SK-N-SH treated with all-trans-retinoic acid at 6 μM for 48 hours (cell line): ENCODE measurements around the gene MUC5B.

Source experiments
- ATAC-seq: fragments of 200-7000 bp; cut with Tn5 transposase; 3 replicates; pipeline ENCODE4 v1.9.1; 2020; ENCODE audit warnings: mild to moderate bottlenecking, moderate library complexity
- ARNTL ChIP-seq: fragments of 450-650 bp; formaldehyde crosslinking; IDR thresholded peaks from 2 replicates; pipeline ENCODE4 v1.5.0; 2020; ENCODE audit warnings: low read depth, mild to moderate bottlenecking, moderate library complexity, borderline replicate concordance
- BACH2 ChIP-seq: fragments of 250-450 bp; sonication (Bioruptor Pico); IDR thresholded peaks from 2 replicates; pipeline ENCODE4 v1.9.0; 2021; ENCODE audit warnings: mild to moderate bottlenecking, borderline replicate concordance
- ESRRG ChIP-seq: fragments of 250-450 bp; sonication (Bioruptor Pico); IDR thresholded peaks from 2 replicates; pipeline ENCODE4 v1.6.1; 2021; ENCODE audit warnings: mild to moderate bottlenecking
- GLIS3 ChIP-seq: fragments of 250-450 bp; sonication (Bioruptor Pico); IDR thresholded peaks from 2 replicates; pipeline ENCODE4 v1.5.0; 2020; ENCODE audit warnings: mild to moderate bottlenecking, moderate library complexity
- ISL1 ChIP-seq: fragments of 250-450 bp; sonication (Bioruptor Pico); IDR thresholded peaks from 2 replicates; pipeline ENCODE4 v2.1.2; 2022; ENCODE audit warnings: mild to moderate bottlenecking, moderate library complexity
- OSR1 ChIP-seq: fragments of 250-450 bp; sonication (Bioruptor Pico); IDR thresholded peaks from 2 replicates; pipeline ENCODE4 v1.8.0; 2022; ENCODE audit warnings: moderate library complexity, mild to moderate bottlenecking, inconsistent platforms
- PATZ1 ChIP-seq: fragments of 250-450 bp; sonication (Bioruptor Pico); IDR thresholded peaks from 2 replicates; pipeline ENCODE4 v1.8.0; 2020; ENCODE audit warnings: mild to moderate bottlenecking, moderate library complexity, borderline replicate concordance
- PPARA ChIP-seq: fragments of 250-450 bp; sonication (Bioruptor Pico); IDR thresholded peaks from 2 replicates; pipeline ENCODE4 v1.5.0; 2020; ENCODE audit warnings: mild to moderate bottlenecking, borderline replicate concordance
- RARB ChIP-seq: fragments of 250-450 bp; sonication (Bioruptor Pico); IDR thresholded peaks from 2 replicates; pipeline ENCODE4 v1.8.0; 2021; ENCODE audit warnings: mild to moderate bottlenecking, moderate library complexity
- SNAI2 ChIP-seq: fragments of 250-450 bp; sonication (Bioruptor Pico); IDR thresholded peaks from 2 replicates; pipeline ENCODE4 v1.5.0; 2020; ENCODE audit warnings: mild to moderate bottlenecking, moderate library complexity
- TCF4 ChIP-seq: fragments of 250-450 bp; sonication (Bioruptor Pico); IDR thresholded peaks from 2 replicates; pipeline ENCODE4 v1.8.0; 2021; ENCODE audit warnings: mild to moderate bottlenecking, moderate library complexity, borderline replicate concordance
- TOX ChIP-seq: fragments of 250-450 bp; sonication (Bioruptor Pico); IDR thresholded peaks from 2 replicates; pipeline ENCODE4 v1.8.0; 2021; ENCODE audit warnings: mild to moderate bottlenecking, moderate library complexity, borderline replicate concordance
- TSHZ2 ChIP-seq: fragments of 250-450 bp; sonication (Bioruptor Pico); IDR thresholded peaks from 2 replicates; pipeline ENCODE4 v1.5.0; 2020; ENCODE audit warnings: mild to moderate bottlenecking, moderate library complexity
- ZC3H10 ChIP-seq: fragments of 250-450 bp; sonication (Bioruptor Pico); IDR thresholded peaks from 2 replicates; pipeline ENCODE4 v1.5.1; 2021; ENCODE audit warnings: mild to moderate bottlenecking, moderate library complexity
- ZNF565 ChIP-seq: fragments of 450-650 bp; formaldehyde crosslinking; conservative IDR thresholded peaks from 2 replicates; pipeline ENCODE4 v1.5.0; 2020; ENCODE audit warnings: low read depth, mild to moderate bottlenecking, moderate library complexity
- ZNF70 ChIP-seq: fragments of 450-650 bp; formaldehyde crosslinking; IDR thresholded peaks from 2 replicates; pipeline ENCODE4 v1.5.0; 2020; ENCODE audit warnings: mild to moderate bottlenecking, moderate library complexity
- ZNF8 ChIP-seq: fragments of 450-650 bp; formaldehyde crosslinking; IDR thresholded peaks from 2 replicates; pipeline ENCODE4 v1.5.0; 2020; ENCODE audit warnings: mild to moderate bottlenecking, moderate library complexity
- TF ChIP-seq, protein P1 (sequence below): fragments of 250-450 bp; sonication (Bioruptor Pico); IDR thresholded peaks from 2 replicates; pipeline ENCODE4 v1.8.0; 2021; ENCODE audit warnings: low read depth, mild to moderate bottlenecking, moderate library complexity, borderline replicate concordance
- TF ChIP-seq, protein P2 (sequence below): fragments of 250-450 bp; sonication (Bioruptor Pico); IDR thresholded peaks from 2 replicates; pipeline ENCODE4 v1.5.1; 2020; ENCODE audit warnings: low read depth, mild to moderate bottlenecking, moderate library complexity

Gene MUC5B

DNA sequence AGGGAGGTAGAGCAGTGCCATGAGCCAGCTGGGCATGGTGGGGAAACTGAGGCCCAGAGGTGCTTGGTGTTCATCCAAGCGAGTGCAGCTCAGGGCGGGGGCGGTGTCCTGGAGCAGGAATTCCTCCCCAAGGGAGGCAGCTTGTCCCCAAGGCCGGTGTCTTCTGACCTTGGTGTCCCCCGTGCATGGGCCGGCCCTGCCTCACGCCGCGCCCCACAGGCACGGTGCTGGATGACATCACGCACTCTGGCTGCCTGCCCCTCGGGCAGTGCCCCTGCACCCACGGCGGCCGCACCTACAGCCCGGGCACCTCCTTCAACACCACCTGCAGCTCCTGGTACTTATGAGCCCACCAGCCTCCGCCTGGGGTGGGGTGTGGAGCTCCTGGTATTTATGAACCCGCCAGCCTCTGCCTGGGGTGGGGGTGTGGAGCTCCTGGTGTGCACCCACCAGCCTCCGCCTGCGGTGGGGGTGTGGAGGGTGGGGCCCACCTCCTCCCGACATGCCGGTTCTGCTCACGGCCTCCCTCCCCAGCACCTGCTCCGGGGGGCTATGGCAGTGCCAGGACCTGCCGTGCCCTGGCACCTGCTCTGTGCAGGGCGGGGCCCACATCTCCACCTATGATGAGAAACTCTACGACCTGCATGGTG, 6.7 kb downstream of the MUC5B start:
- TF ChIP-seq ZNF70 (CRISPR knock-in tag), result no peak
- no peak for TF ChIP-seq ISL1 (CRISPR knock-in tag)
- no peak for TF ChIP-seq ARNTL (CRISPR knock-in tag)
- no peak for TF ChIP-seq PPARA (CRISPR knock-in tag)
- TF ChIP-seq ESRRG (CRISPR knock-in tag), result no peak
- TF ChIP-seq, protein P1, sequence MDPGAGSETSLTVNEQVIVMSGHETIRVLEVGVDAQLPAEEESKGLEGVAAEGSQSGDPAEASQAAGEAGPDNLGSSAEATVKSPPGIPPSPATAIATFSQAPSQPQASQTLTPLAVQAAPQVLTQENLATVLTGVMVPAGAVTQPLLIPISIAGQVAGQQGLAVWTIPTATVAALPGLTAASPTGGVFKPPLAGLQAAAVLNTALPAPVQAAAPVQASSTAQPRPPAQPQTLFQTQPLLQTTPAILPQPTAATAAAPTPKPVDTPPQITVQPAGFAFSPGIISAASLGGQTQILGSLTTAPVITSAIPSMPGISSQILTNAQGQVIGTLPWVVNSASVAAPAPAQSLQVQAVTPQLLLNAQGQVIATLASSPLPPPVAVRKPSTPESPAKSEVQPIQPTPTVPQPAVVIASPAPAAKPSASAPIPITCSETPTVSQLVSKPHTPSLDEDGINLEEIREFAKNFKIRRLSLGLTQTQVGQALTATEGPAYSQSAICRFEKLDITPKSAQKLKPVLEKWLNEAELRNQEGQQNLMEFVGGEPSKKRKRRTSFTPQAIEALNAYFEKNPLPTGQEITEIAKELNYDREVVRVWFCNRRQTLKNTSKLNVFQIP (CRISPR knock-in tag), result no peak
- TF ChIP-seq SNAI2 (CRISPR knock-in tag), result no peak
- TF ChIP-seq, all 23 proteins: peak for 0
- ATAC-seq, result no peak

GRCh38 chr11:1230121-1230455, 7.2 kb downstream of the MUC5B start:
- no peak for ATAC-seq
- no peak for TF ChIP-seq ZNF565 (CRISPR knock-in tag)
- no peak for TF ChIP-seq ARNTL (CRISPR knock-in tag)
- TF ChIP-seq ESRRG (CRISPR knock-in tag), result no peak
- no peak for TF ChIP-seq PPARA (CRISPR knock-in tag)
- TF ChIP-seq PATZ1 (CRISPR knock-in tag), result no peak
- no peak for TF ChIP-seq GLIS3 (CRISPR knock-in tag)
- no peak for TF ChIP-seq ZNF8 (CRISPR knock-in tag)
- no peak for TF ChIP-seq TCF4 (CRISPR knock-in tag)
- no peak for TF ChIP-seq SNAI2 (CRISPR knock-in tag)
- TF ChIP-seq, protein P2, sequence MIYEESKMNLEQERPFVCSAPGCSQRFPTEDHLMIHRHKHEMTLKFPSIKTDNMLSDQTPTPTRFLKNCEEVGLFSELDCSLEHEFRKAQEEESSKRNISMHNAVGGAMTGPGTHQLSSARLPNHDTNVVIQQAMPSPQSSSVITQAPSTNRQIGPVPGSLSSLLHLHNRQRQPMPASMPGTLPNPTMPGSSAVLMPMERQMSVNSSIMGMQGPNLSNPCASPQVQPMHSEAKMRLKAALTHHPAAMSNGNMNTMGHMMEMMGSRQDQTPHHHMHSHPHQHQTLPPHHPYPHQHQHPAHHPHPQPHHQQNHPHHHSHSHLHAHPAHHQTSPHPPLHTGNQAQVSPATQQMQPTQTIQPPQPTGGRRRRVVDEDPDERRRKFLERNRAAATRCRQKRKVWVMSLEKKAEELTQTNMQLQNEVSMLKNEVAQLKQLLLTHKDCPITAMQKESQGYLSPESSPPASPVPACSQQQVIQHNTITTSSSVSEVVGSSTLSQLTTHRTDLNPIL, result no peak
- TF ChIP-seq ZC3H10, result no peak
- no peak for TF ChIP-seq BACH2 (CRISPR knock-in tag)
- TF ChIP-seq OSR1 (CRISPR knock-in tag), result no peak
- TF ChIP-seq ZNF70 (CRISPR knock-in tag), result no peak
- TF ChIP-seq TSHZ2 (CRISPR knock-in tag), result no peak
- TF ChIP-seq TOX (CRISPR knock-in tag), result no peak

DNA sequence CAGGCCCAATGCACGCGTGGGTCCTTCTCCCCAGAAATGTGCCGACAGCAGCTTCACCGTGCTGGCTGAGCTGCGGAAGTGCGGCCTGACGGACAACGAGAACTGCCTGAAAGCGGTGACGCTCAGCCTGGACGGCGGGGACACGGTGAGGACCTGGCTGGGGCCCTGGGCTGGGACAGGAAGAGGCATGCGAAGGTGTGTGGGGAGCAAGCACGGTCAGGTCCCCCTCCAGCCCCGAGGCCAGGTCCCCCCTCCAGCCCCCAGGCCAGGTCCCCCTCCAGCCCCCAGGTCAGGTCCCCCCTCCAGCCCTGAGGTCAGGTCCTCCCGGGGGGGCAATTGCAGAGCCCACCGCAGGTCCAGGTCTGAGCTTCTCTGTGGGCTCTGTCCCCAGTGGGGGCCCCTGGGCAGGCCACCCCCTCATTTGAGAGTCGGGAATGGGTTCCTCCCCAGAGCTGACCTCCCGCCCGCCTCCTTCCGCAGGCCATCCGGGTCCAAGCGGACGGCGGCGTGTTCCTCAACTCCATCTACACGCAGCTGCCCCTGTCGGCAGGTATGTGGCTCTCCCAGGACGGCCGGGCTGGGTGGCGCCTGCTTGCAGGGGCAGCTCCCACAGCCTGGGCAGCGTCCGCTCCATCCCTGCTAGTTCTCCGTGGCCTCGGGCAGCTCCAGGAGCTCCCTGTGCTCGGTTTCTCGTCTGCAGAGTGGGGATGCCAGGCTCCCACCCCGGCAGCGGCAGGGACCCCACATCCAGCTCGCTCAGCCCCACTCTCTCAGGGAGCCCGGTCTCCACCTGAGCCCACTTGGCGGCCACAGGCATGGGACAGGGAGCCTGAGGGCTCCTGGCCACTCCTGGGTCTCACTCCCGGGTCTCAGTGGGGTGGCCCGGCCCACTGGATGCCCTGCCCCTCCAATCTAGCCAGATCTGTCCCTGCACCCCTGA, 7.9 kb downstream of the MUC5B start:
- TF ChIP-seq ZNF70 (CRISPR knock-in tag) (no peak), BACH2 (CRISPR knock-in tag) (no peak), ESRRG (CRISPR knock-in tag) (no peak), GLIS3 (CRISPR knock-in tag) (no peak), PPARA (CRISPR knock-in tag) (no peak), RARB (CRISPR knock-in tag) (no peak)
- TF ChIP-seq, protein P2, result no peak
- ATAC-seq, result peak; percentile 41
